Gastroesophageal sphincter (tissue), 4 donors: ENCODE measurements around the gene AMH. TPM values are rescaled to one million over a fixed set of nuclear protein-coding genes. Genes with fewer than 3 reads are reported as not detected.

Experiments
- ATAC-seq: fragments of 150-250 bp; one replicate; pipeline ENCODE4 v1.9.1; 2016; ENCODE audit warnings: mild to moderate bottlenecking, moderate library complexity
- H3K27ac ChIP-seq, 4 donors: fragments of 200-600 bp; sonication (generic) in 3 of 4; 1 replicate in 3 of 4; 2 replicates in 1 of 4; pipeline ENCODE4 v1.5.1; 2016 to 2019
- H3K27me3 ChIP-seq: fragments of 200-600 bp; sonication (generic); one replicate; pipeline ENCODE4 v1.5.1; 2019
- H3K36me3 ChIP-seq, 2 donors: fragments of 200-600 bp; sonication (generic); one replicate each; pipeline ENCODE4 v1.5.1; 2019; ENCODE audit warnings: control low read depth in 1 of 2
- H3K4me1 ChIP-seq, 3 donors: fragments of 200-600 bp; sonication (generic); 1 replicate in 2 of 3; 2 replicates in 1 of 3; pipeline ENCODE4 v1.5.1; 2016 to 2019; ENCODE audit warnings: control low read depth in 2 of 3
- H3K4me3 ChIP-seq, 2 donors: fragments of 200-600 bp; sonication (generic); one replicate each; pipeline ENCODE4 v1.5.1; 2019; ENCODE audit warnings: mild to moderate bottlenecking in 1 of 2, moderate library complexity in 1 of 2
- H3K9me3 ChIP-seq, 3 donors: fragments of 200-600 bp; sonication (generic); one replicate each; pipeline ENCODE4 v1.5.1; 2017 to 2019; ENCODE audit warnings: control low read depth in 2 of 3
- CTCF ChIP-seq, 4 experiments: fragments of 200-600 bp in 2 of 4; fragments of 450-650 bp in 2 of 4; sonication (generic) in 1 of 4; IDR thresholded peaks; one replicate each; pipeline ENCODE4 v1.5.1; 2017 to 2019; ENCODE audit warnings: antibody characterized with exemption in 4 of 4, mild to moderate bottlenecking in 2 of 4, moderate library complexity in 2 of 4
- EP300 ChIP-seq: sonication (generic); formaldehyde crosslinking; IDR thresholded peaks from one replicate; pipeline ENCODE4 v1.6.1; 2017; ENCODE audit warnings: antibody characterized with exemption, mild to moderate bottlenecking
- POLR2A ChIP-seq, 2 donors: fragments of 450-650 bp; IDR thresholded peaks; one replicate each; pipeline ENCODE4 v1.6.1; 2017; ENCODE audit warnings: antibody characterized with exemption in 2 of 2, mild to moderate bottlenecking in 2 of 2, moderate library complexity in 1 of 2
- POLR2AphosphoS5 ChIP-seq: sonication (generic); formaldehyde crosslinking; IDR thresholded peaks from one replicate; pipeline ENCODE4 v1.6.1; 2017; ENCODE audit warnings: antibody characterized with exemption
- WGBS, 2 donors: methylation state at CpG; one replicate each; pipeline ENCODE4 v1.1.5; 2018; ENCODE audit warnings: low coverage in 1 of 2; 5-methylcytosine and 5-hydroxymethylcytosine counted together
- small RNA-seq, 4 donors: library from RNA; depleted of rRNA; stranded (forward); fragments of <200 nt; gene quantifications; one replicate each; pipeline ENCODE3, GENCODE V24; 2016
- total RNA-seq, 4 donors: library from RNA; depleted of rRNA; stranded (reverse); fragments of >200 nt; gene quantifications; one replicate each; pipeline ENCODE4 v1.1.0, GENCODE V29; 2016

The AMH gene
- total RNA-seq, 4 donors from 2014 or later, result 0.23 to 1.2 (median 0.47) TPM

GRCh38 chr19:2294687-2295335 lies 45.7 kb downstream of the AMH start:
- 15 to 20% methylated on average over 1 to 7 of the region's 26 CpGs for WGBS, 2 donors
- H3K4me1 ChIP-seq, result peaks cover 0 to 41% (median 28%) of the 10 kb centered on the region in 3 donors
- ATAC-seq, result peak; percentile 61
- H3K4me3 ChIP-seq, result peak overlapping the region in 1 of 2 donors; percentile 29
- no peaks in the 10 kb centered on the region for H3K36me3 ChIP-seq
- TF ChIP-seq CTCF (IDR thresholded peaks at IDR 0.05), result no peak
- TF ChIP-seq POLR2A (IDR thresholded peaks at IDR 0.05), result no peak
- TF ChIP-seq POLR2AphosphoS5, result peak; percentile 52
- no peak for TF ChIP-seq EP300
- H3K27ac ChIP-seq, result peak overlapping the region in 3 of 4 donors; percentile 64 to 68 (median 67)
- H3K27me3 ChIP-seq, result peaks cover 39% of the 10 kb centered on the region
- H3K9me3 ChIP-seq, result no peaks in the 10 kb centered on the region

- ATAC-seq, result no peak
- H3K27ac ChIP-seq, result no peak overlapping the region
- no peak for TF ChIP-seq POLR2AphosphoS5
- no peak for TF ChIP-seq EP300
- no peak for TF ChIP-seq CTCF (IDR thresholded peaks at IDR 0.05)
- TF ChIP-seq POLR2A (IDR thresholded peaks at IDR 0.05), result no peak
These were observed 47.0 kb downstream of the AMH start for GRCh38 chr19:2296141-2296540.

GRCh38 chr19:2300533-2300932 lies 51.4 kb downstream of the AMH start:
- no peak overlapping the region for H3K27ac ChIP-seq
- H3K4me3 ChIP-seq, result no peak overlapping the region
- H3K4me1 ChIP-seq, result peaks cover 0 to 15% (median 4%) of the 10 kb centered on the region in 3 donors
- TF ChIP-seq CTCF (IDR thresholded peaks at IDR 0.05) (no peak), POLR2A (IDR thresholded peaks at IDR 0.05) (no peak), EP300 (no peak), POLR2AphosphoS5 (no peak)
- WGBS, 2 donors, result 77% methylated on average over 5 of the region's 17 CpGs; no CpG with 5 or more reads in 1 of the 2 donors
- peaks cover 47% of the 10 kb centered on the region for H3K27me3 ChIP-seq
- H3K9me3 ChIP-seq, result no peaks in the 10 kb centered on the region
- H3K36me3 ChIP-seq, result no peaks in the 10 kb centered on the region
- ATAC-seq, result no peak

More at GRCh38 chr19:2296141-2296540, 47.0 kb downstream of the AMH start:
- H3K27me3 ChIP-seq, result peaks cover 31% of the 10 kb centered on the region
- WGBS, 2 donors, result 95 to 100% methylated on average over 3 to 7 of the region's 16 CpGs
- H3K4me3 ChIP-seq, result no peak overlapping the region
- peaks cover 0 to 28% (median 15%) of the 10 kb centered on the region in 3 donors for H3K4me1 ChIP-seq
- no peaks in the 10 kb centered on the region for H3K9me3 ChIP-seq
- H3K36me3 ChIP-seq, result no peaks in the 10 kb centered on the region

Small RNA genes within 50 kb of the gene (small RNA-seq; reads per million reads assigned to genes)
- 0 to 0.74 (median 0.13) reads per million in 4 donors for gene MIR1227

Other genes starting within 250 kb of the AMH start
- 100 to 1,000 TPM in 1 of 4 donors, 10 to 100 TPM in 3; 44.0 to 125 (median 59.9) TPM for gene BTBD2, start 233.6 kb upstream of the AMH start, total RNA-seq
- gene MKNK2, start 198.1 kb upstream of the AMH start, total RNA-seq, result 100 to 1,000 TPM in 3 of 4 donors, 10 to 100 TPM in 1; 98.4 to 195 (median 173) TPM
- 10 to 100 TPM; 29.0 to 69.9 (median 38.6) TPM for gene MOB3A, start 153.0 kb upstream of the AMH start, total RNA-seq
- gene IZUMO4, start 152.4 kb upstream of the AMH start, total RNA-seq, result 10 to 100 TPM in 1 of 4 donors, 1 to 10 TPM in 3; 2.4 to 17.3 (median 4.3) TPM
- gene AP3D1, start 97.8 kb upstream of the AMH start, total RNA-seq, result 100 to 1,000 TPM in 1 of 4 donors, 10 to 100 TPM in 3; 69.9 to 132 (median 73.8) TPM
- gene DOT1L, start 85.4 kb upstream of the AMH start, total RNA-seq, result 10 to 100 TPM in 2 of 4 donors, 1 to 10 TPM in 2; 4.4 to 12.8 (median 10.2) TPM
- 10 to 100 TPM; 41.6 to 56.7 (median 51.7) TPM for gene PLEKHJ1, start 13.0 kb upstream of the AMH start, total RNA-seq
- gene SF3A2, start 12.5 kb upstream of the AMH start, total RNA-seq, result 10 to 100 TPM; 27.5 to 40.3 (median 37.4) TPM
- under 1 TPM in 1 of 4 donors, not detected in 3; 0.37 TPM for gene JSRP1, start 7.1 kb downstream of the AMH start, total RNA-seq
- 1 to 10 TPM in 1 of 4 donors, under 1 TPM in 2, not detected in 1; 0.16 to 1.3 (median 0.27) TPM for gene PEAK3, start 32.9 kb downstream of the AMH start, total RNA-seq
- gene LINGO3, start 58.8 kb downstream of the AMH start, total RNA-seq, result not detected
- 10 to 100 TPM; 52.3 to 86.1 (median 77.7) TPM for gene LSM7, start 79.3 kb downstream of the AMH start, total RNA-seq
- 10 to 100 TPM; 18.5 to 32.7 (median 30.9) TPM for gene SPPL2B, start 79.4 kb downstream of the AMH start, total RNA-seq
- under 1 TPM in 1 of 4 donors, not detected in 3; 0.54 TPM for gene TMPRSS9, start 110.9 kb downstream of the AMH start, total RNA-seq
- gene TIMM13, start 178.3 kb downstream of the AMH start, total RNA-seq, result 10 to 100 TPM; 22.9 to 32.2 (median 27.3) TPM
- 10 to 100 TPM; 17.4 to 41.5 (median 26.8) TPM for gene LMNB2, start 207.6 kb downstream of the AMH start, total RNA-seq
- 100 to 1,000 TPM in 1 of 4 donors, 10 to 100 TPM in 3; 69.9 to 374 (median 88.7) TPM for gene GADD45B, start 226.8 kb downstream of the AMH start, total RNA-seq